ENCODE data around the gene HHAT. TPM values are rescaled to one million over a fixed set of nuclear protein-coding genes. Genes with fewer than 3 reads are reported as not detected.
"Not testable (repeated sequence)": the region's sequence is repeated elsewhere in the genome, so short reads cannot be mapped to it uniquely, and the experiment has no call there.

The HHAT gene
- polyA plus RNA-seq, 1 donor (not counting 4 experiments of a cell fraction or from before 2014, with no cell fraction given) = 3.8 TPM

GRCh38 chr1:210351496-210351895 is 22.8 kb downstream of the HHAT start:
- FAIRE-seq = no peak
- H3K4me3 ChIP-seq (ENCODE audit: control insufficient read depth in 2 of 3, extremely low read depth in 1 of 3, insufficient read depth in 2 of 3, low read depth in 1 of 3, low read length in 3 of 3) = no peak overlapping the region
- H2AFZ ChIP-seq (ENCODE audit: control insufficient read depth, low read length) = no peak overlapping the region
- no peak overlapping the region for H3K4me2 ChIP-seq (ENCODE audit: control insufficient read depth, extremely low read depth, insufficient read depth, low read depth, low read length)
- H3K9ac ChIP-seq (ENCODE audit: control insufficient read depth, extremely low read depth, insufficient read depth, low read length) = no peak overlapping the region
- H3K36me3 ChIP-seq (ENCODE audit: control insufficient read depth in 2 of 2, extremely low read depth in 1 of 2, insufficient read depth in 2 of 2, low read length in 2 of 2) = no peaks in the 10 kb centered on the region
- H3K79me2 ChIP-seq (ENCODE audit: control insufficient read depth, insufficient read depth, low read length) = no peaks in the 10 kb centered on the region
- TF ChIP-seq EZH2 (IDR thresholded peaks at IDR 0.05; ENCODE audit: low read length) = no peak
- TF ChIP-seq, protein P1, sequence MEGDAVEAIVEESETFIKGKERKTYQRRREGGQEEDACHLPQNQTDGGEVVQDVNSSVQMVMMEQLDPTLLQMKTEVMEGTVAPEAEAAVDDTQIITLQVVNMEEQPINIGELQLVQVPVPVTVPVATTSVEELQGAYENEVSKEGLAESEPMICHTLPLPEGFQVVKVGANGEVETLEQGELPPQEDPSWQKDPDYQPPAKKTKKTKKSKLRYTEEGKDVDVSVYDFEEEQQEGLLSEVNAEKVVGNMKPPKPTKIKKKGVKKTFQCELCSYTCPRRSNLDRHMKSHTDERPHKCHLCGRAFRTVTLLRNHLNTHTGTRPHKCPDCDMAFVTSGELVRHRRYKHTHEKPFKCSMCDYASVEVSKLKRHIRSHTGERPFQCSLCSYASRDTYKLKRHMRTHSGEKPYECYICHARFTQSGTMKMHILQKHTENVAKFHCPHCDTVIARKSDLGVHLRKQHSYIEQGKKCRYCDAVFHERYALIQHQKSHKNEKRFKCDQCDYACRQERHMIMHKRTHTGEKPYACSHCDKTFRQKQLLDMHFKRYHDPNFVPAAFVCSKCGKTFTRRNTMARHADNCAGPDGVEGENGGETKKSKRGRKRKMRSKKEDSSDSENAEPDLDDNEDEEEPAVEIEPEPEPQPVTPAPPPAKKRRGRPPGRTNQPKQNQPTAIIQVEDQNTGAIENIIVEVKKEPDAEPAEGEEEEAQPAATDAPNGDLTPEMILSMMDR (optimal IDR thresholded peaks at IDR 0.05 in 1 of 3, IDR thresholded peaks at IDR 0.05 in 1 of 3, conservative IDR thresholded peaks at IDR 0.05 in 1 of 3; ENCODE audit: extremely low read depth in 1 of 3, insufficient read depth in 2 of 3, low read length in 3 of 3) = no peak
- H4K20me1 ChIP-seq (ENCODE audit: control insufficient read depth, extremely low read depth, insufficient read depth, low read length) = no peaks in the 10 kb centered on the region
- dilution Hi-C loops (cut with MboI; ENCODE audit: extremely low pct_ligation_motif_present, low sequenced_read_pairs) = no loop called here
- H3K4me1 ChIP-seq (ENCODE audit: control insufficient read depth, extremely low read depth, insufficient read depth, low read length) = no peaks in the 10 kb centered on the region
- no peak overlapping the region for H3K27ac ChIP-seq (ENCODE audit: control insufficient read depth, insufficient read depth, low read length)
- H3K27me3 ChIP-seq (ENCODE audit: control insufficient read depth, extremely low read depth, insufficient read depth, low read length) = no peaks in the 10 kb centered on the region
- DNase-seq (ENCODE audit: low read depth, low spot score) = no peak
- H3K9me3 ChIP-seq (ENCODE audit: control insufficient read depth, low read depth, low read length) = no peaks in the 10 kb centered on the region
- no peaks in the 10 kb centered on the region for H3K9me1 ChIP-seq (ENCODE audit: control insufficient read depth, extremely low read depth, insufficient read depth, low read length)

GRCh38 chr1:210352575-210352974 is 23.9 kb downstream of the HHAT start:
- Histone ChIP-seq H3K27ac (ENCODE audit: control insufficient read depth, insufficient read depth, low read length) (no peak overlapping the region), H3K36me3 (ENCODE audit: control insufficient read depth in 2 of 2, extremely low read depth in 1 of 2, insufficient read depth in 2 of 2, low read length in 2 of 2) (no peaks in the 10 kb centered on the region), H3K79me2 (ENCODE audit: control insufficient read depth, insufficient read depth, low read length) (no peaks in the 10 kb centered on the region), H3K27me3 (ENCODE audit: control insufficient read depth, extremely low read depth, insufficient read depth, low read length) (no peaks in the 10 kb centered on the region), H3K4me1 (ENCODE audit: control insufficient read depth, extremely low read depth, insufficient read depth, low read length) (no peaks in the 10 kb centered on the region), H2AFZ (ENCODE audit: control insufficient read depth, low read length) (no peak overlapping the region), H3K9me3 (ENCODE audit: control insufficient read depth, low read depth, low read length) (no peaks in the 10 kb centered on the region), H3K4me2 (ENCODE audit: control insufficient read depth, extremely low read depth, insufficient read depth, low read depth, low read length) (no peak overlapping the region), H3K4me3 (ENCODE audit: control insufficient read depth in 2 of 3, extremely low read depth in 1 of 3, insufficient read depth in 2 of 3, low read depth in 1 of 3, low read length in 3 of 3) (no peak overlapping the region), H3K9me1 (ENCODE audit: control insufficient read depth, extremely low read depth, insufficient read depth, low read length) (no peaks in the 10 kb centered on the region), H3K9ac (ENCODE audit: control insufficient read depth, extremely low read depth, insufficient read depth, low read length) (no peak overlapping the region), H4K20me1 (ENCODE audit: control insufficient read depth, extremely low read depth, insufficient read depth, low read length) (no peaks in the 10 kb centered on the region)
- dilution Hi-C loops (cut with MboI; ENCODE audit: extremely low pct_ligation_motif_present, low sequenced_read_pairs) = no loop called here
- TF ChIP-seq, protein P1 (optimal IDR thresholded peaks at IDR 0.05 in 1 of 3, IDR thresholded peaks at IDR 0.05 in 1 of 3, conservative IDR thresholded peaks at IDR 0.05 in 1 of 3; ENCODE audit: extremely low read depth in 1 of 3, insufficient read depth in 2 of 3, low read length in 3 of 3) = no peak
- TF ChIP-seq EZH2 (IDR thresholded peaks at IDR 0.05; ENCODE audit: low read length) = no peak
- FAIRE-seq (no peak), DNase-seq (ENCODE audit: low read depth, low spot score) (no peak)

- dilution Hi-C loops (cut with MboI; ENCODE audit: extremely low pct_ligation_motif_present, low sequenced_read_pairs); H3K27ac ChIP-seq (ENCODE audit: control insufficient read depth, insufficient read depth, low read length); FAIRE-seq: not testable (repeated sequence)
These were observed 25.6 kb downstream of the HHAT start for GRCh38 chr1:210354305-210354704.

More at GRCh38 chr1:210354305-210354704, 25.6 kb downstream of the HHAT start:
- H3K4me2 ChIP-seq (ENCODE audit: control insufficient read depth, extremely low read depth, insufficient read depth, low read depth, low read length); H3K79me2 ChIP-seq (ENCODE audit: control insufficient read depth, insufficient read depth, low read length); H3K9me1 ChIP-seq (ENCODE audit: control insufficient read depth, extremely low read depth, insufficient read depth, low read length); H2AFZ ChIP-seq (ENCODE audit: control insufficient read depth, low read length); H4K20me1 ChIP-seq (ENCODE audit: control insufficient read depth, extremely low read depth, insufficient read depth, low read length); H3K27me3 ChIP-seq (ENCODE audit: control insufficient read depth, extremely low read depth, insufficient read depth, low read length); H3K36me3 ChIP-seq (ENCODE audit: control insufficient read depth in 2 of 2, extremely low read depth in 1 of 2, insufficient read depth in 2 of 2, low read length in 2 of 2); H3K4me1 ChIP-seq (ENCODE audit: control insufficient read depth, extremely low read depth, insufficient read depth, low read length); H3K4me3 ChIP-seq (ENCODE audit: control insufficient read depth in 2 of 3, extremely low read depth in 1 of 3, insufficient read depth in 2 of 3, low read depth in 1 of 3, low read length in 3 of 3); DNase-seq (ENCODE audit: low read depth, low spot score); H3K9ac ChIP-seq (ENCODE audit: control insufficient read depth, extremely low read depth, insufficient read depth, low read length); H3K9me3 ChIP-seq (ENCODE audit: control insufficient read depth, low read depth, low read length): not testable (repeated sequence)
